HepG2 (cell line): ENCODE data around the gene RALY. TPM values are rescaled to one million over a fixed set of nuclear protein-coding genes. Genes with fewer than 3 reads are reported as not detected.

Experiments
- CERS6 ChIP-seq: sonication (generic); formaldehyde crosslinking; IDR thresholded peaks from 2 replicates; pipeline ENCODE4 v1.5.0; 2020; ENCODE audit warnings: missing genetic modification reagents
- IKZF1 ChIP-seq: fragments of 450-650 bp; IDR thresholded peaks from 2 replicates; pipeline ENCODE4 v1.7.1; 2016
- KMT2B ChIP-seq: IDR thresholded peaks from 2 replicates; pipeline ENCODE4 v1.6.1; 2016; ENCODE audit warnings: missing genetic modification reagents, missing compliant biosample characterization
- MAFG ChIP-seq: sonication (generic); formaldehyde crosslinking; IDR thresholded peaks from 2 replicates; pipeline ENCODE4 v1.5.1; 2020; ENCODE audit warnings: mild to moderate bottlenecking, missing genetic modification reagents
- MTA3 ChIP-seq: sonication (generic); formaldehyde crosslinking; IDR thresholded peaks from 2 replicates; pipeline ENCODE4 v1.4.0; 2020; ENCODE audit warnings: missing genetic modification reagents
- MTF1 ChIP-seq: sonication (generic); formaldehyde crosslinking; IDR thresholded peaks from 2 replicates; pipeline ENCODE4 v1.5.0; 2020; ENCODE audit warnings: missing genetic modification reagents
- MXD3 ChIP-seq: IDR thresholded peaks from 2 replicates; pipeline ENCODE4 v1.6.1; 2016; ENCODE audit warnings: mild to moderate bottlenecking, missing biosample characterization, missing genetic modification reagents
- RFXAP ChIP-seq: sonication (generic); formaldehyde crosslinking; IDR thresholded peaks from 2 replicates; pipeline ENCODE4 v1.4.0; 2020; ENCODE audit warnings: missing genetic modification reagents, borderline replicate concordance
- SIX1 ChIP-seq: sonication (generic); formaldehyde crosslinking; IDR thresholded peaks from 2 replicates; pipeline ENCODE4 v1.4.0; 2020; ENCODE audit warnings: missing genetic modification reagents, borderline replicate concordance
- TFE3 ChIP-seq: IDR thresholded peaks from 2 replicates; pipeline ENCODE4 v1.6.1; 2016
- THYN1 ChIP-seq: sonication (generic); formaldehyde crosslinking; IDR thresholded peaks from 2 replicates; pipeline ENCODE4 v1.8.1; 2023; ENCODE audit warnings: low read depth, mild to moderate bottlenecking, moderate library complexity, missing genetic modification reagents, borderline replicate concordance
- ZBTB39 ChIP-seq: sonication (generic); formaldehyde crosslinking; IDR thresholded peaks from 2 replicates; pipeline ENCODE4 v1.5.0; 2020; ENCODE audit warnings: missing genetic modification reagents
- ZNF121 ChIP-seq: sonication (generic); formaldehyde crosslinking; IDR thresholded peaks from 2 replicates; pipeline ENCODE4 v1.5.0; 2020; ENCODE audit warnings: mild to moderate bottlenecking, missing genetic modification reagents
- ZNF543 ChIP-seq: sonication (generic); formaldehyde crosslinking; IDR thresholded peaks from 2 replicates; pipeline ENCODE4 v1.4.0; 2020; ENCODE audit warnings: mild to moderate bottlenecking, missing genetic modification reagents
- ZNF557 ChIP-seq: sonication (generic); formaldehyde crosslinking; IDR thresholded peaks from 2 replicates; pipeline ENCODE4 v1.4.0; 2020; ENCODE audit warnings: missing genetic modification reagents
- polyA plus RNA-seq, 8 experiments: library from polyadenylated mRNA; depleted of rRNA in 3 of 8; stranded (reverse) in 7 of 8; unstranded in 1 of 8; fragments of >200 nt; fragmentation: Illumina TruSeq in 4 of 8; extraction: Trizol in 4 of 8; gene quantifications; 2 replicates each; pipeline versions ENCODE4 v1.2.1 to v1.2.3, GENCODE V29; 2011 to 2016; ENCODE audit warnings: low read depth in 4 of 8, missing spikeins in 1 of 8, mixed read lengths in 1 of 8; ENCODE audit not compliant: insufficient read depth in 1 of 8
- total RNA-seq, 5 experiments: library from RNA; depleted of rRNA; stranded (reverse); fragments of >200 nt; fragmentation: Illumina TruSeq; extraction: Trizol; gene quantifications; 2 replicates each; pipeline ENCODE4 v1.2.3, GENCODE V29; 2016; ENCODE audit warnings: low read depth in 1 of 5
- TF ChIP-seq, protein P1 (sequence below): sonication (generic); formaldehyde crosslinking; IDR thresholded peaks from 2 replicates; pipeline ENCODE4 v1.8.1; 2022; ENCODE audit warnings: low read depth, mild to moderate bottlenecking, missing genetic modification reagents
- TF ChIP-seq, protein P2 (sequence below): sonication (generic); formaldehyde crosslinking; IDR thresholded peaks from 2 replicates; pipeline ENCODE4 v1.5.0; 2020; ENCODE audit warnings: mild to moderate bottlenecking, missing genetic modification reagents, borderline replicate concordance

The RALY gene
- total and polyA plus RNA-seq, 2 of the 13 experiments (the other 11 are each of a cell fraction or from before 2014, with no cell fraction given), result 178 to 186 TPM

GRCh38 chr20:33993576-33994221 lies at the start of gene RALY (continued):
- TF ChIP-seq, protein P1, sequence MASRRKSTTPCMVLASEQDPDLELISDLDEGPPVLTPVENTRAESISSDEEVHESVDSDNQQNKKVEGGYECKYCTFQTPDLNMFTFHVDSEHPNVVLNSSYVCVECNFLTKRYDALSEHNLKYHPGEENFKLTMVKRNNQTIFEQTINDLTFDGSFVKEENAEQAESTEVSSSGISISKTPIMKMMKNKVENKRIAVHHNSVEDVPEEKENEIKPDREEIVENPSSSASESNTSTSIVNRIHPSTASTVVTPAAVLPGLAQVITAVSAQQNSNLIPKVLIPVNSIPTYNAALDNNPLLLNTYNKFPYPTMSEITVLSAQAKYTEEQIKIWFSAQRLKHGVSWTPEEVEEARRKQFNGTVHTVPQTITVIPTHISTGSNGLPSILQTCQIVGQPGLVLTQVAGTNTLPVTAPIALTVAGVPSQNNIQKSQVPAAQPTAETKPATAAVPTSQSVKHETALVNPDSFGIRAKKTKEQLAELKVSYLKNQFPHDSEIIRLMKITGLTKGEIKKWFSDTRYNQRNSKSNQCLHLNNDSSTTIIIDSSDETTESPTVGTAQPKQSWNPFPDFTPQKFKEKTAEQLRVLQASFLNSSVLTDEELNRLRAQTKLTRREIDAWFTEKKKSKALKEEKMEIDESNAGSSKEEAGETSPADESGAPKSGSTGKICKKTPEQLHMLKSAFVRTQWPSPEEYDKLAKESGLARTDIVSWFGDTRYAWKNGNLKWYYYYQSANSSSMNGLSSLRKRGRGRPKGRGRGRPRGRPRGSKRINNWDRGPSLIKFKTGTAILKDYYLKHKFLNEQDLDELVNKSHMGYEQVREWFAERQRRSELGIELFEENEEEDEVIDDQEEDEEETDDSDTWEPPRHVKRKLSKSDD (CRISPR knock-in tag), result no peak; the same call in 1 of the 2 replicates
- TF ChIP-seq IKZF1 (no peak), MAFG (CRISPR knock-in tag) (no peak), TFE3 (CRISPR knock-in tag) (peak; percentile 49; the same call in 1 of the 2 replicates), MTA3 (CRISPR knock-in tag) (no peak), CERS6 (CRISPR knock-in tag) (peak; percentile 32; the same call in 1 of the 2 replicates), MXD3 (peak; percentile 60), THYN1 (CRISPR knock-in tag) (no peak), ZBTB39 (CRISPR knock-in tag) (no peak), ZNF121 (peak; percentile 24; the same call in 1 of the 2 replicates), ZNF557 (CRISPR knock-in tag) (no peak; the same call in none of the 2 replicates), SIX1 (CRISPR knock-in tag) (no peak), ZNF543 (peak; percentile 57), KMT2B (CRISPR knock-in tag) (no peak; the same call in 1 of the 2 replicates), MTF1 (CRISPR knock-in tag) (peak; percentile 33; the same call in 1 of the 2 replicates), RFXAP (CRISPR knock-in tag) (no peak; the same call in 1 of the 2 replicates)
- TF ChIP-seq, protein P2, sequence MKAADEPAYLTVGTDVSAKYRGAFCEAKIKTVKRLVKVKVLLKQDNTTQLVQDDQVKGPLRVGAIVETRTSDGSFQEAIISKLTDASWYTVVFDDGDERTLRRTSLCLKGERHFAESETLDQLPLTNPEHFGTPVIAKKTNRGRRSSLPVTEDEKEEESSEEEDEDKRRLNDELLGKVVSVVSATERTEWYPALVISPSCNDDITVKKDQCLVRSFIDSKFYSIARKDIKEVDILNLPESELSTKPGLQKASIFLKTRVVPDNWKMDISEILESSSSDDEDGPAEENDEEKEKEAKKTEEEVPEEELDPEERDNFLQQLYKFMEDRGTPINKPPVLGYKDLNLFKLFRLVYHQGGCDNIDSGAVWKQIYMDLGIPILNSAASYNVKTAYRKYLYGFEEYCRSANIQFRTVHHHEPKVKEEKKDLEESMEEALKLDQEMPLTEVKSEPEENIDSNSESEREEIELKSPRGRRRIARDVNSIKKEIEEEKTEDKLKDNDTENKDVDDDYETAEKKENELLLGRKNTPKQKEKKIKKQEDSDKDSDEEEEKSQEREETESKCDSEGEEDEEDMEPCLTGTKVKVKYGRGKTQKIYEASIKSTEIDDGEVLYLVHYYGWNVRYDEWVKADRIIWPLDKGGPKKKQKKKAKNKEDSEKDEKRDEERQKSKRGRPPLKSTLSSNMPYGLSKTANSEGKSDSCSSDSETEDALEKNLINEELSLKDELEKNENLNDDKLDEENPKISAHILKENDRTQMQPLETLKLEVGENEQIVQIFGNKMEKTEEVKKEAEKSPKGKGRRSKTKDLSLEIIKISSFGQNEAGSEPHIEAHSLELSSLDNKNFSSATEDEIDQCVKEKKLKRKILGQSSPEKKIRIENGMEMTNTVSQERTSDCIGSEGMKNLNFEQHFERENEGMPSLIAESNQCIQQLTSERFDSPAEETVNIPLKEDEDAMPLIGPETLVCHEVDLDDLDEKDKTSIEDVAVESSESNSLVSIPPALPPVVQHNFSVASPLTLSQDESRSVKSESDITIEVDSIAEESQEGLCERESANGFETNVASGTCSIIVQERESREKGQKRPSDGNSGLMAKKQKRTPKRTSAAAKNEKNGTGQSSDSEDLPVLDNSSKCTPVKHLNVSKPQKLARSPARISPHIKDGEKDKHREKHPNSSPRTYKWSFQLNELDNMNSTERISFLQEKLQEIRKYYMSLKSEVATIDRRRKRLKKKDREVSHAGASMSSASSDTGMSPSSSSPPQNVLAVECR (CRISPR knock-in tag), result peak; percentile 92
